NCI-H2196 treated with DMSO at 0.1 percent for 48 hours (cell line): ENCODE results near the gene ASIC3.
"Not testable (repeated sequence)": the region's sequence is repeated elsewhere in the genome, so short reads cannot be mapped to it uniquely, and the experiment has no call there.

Experiments
- DNase-seq: peaks from one replicate; lab custom pipeline; 2025; ENCODE audit not compliant: unreplicated experiment; lab: John Stamatoyannopoulos, UW

Gene ASIC3

GRCh38 chr7:151032936-151033863 lies 15.1 kb upstream of the ASIC3 start:
- no peak for DNase-seq

GRCh38 chr7:151033864-151034249 lies 14.5 kb upstream of the ASIC3 start:
- no peak for DNase-seq

- no peak for DNase-seq
These were observed 13.9 kb upstream of the ASIC3 start for GRCh38 chr7:151034312-151035025.

GRCh38 chr7:151035026-151035717 lies 13.2 kb upstream of the ASIC3 start:
- DNase-seq = no peak

DNA sequence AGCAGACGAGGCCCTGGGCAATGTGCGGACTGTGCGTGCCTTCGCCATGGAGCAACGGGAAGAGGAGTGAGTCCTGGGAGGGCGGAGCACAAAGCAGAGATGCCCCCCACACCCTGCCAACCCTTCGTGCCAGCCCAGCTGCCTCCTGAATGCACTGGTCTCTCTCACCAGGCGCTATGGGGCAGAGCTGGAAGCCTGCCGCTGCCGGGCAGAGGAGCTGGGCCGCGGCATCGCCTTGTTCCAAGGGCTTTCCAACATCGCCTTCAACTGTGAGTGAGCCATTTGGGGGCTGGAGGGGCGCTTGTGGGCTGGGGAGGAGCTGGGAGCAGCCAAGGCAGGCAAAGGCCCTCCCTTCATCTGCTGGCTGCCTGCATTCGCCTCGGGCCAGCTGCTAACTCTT lies 12.4 kb upstream of the ASIC3 start:
- DNase-seq = no peak

DNA sequence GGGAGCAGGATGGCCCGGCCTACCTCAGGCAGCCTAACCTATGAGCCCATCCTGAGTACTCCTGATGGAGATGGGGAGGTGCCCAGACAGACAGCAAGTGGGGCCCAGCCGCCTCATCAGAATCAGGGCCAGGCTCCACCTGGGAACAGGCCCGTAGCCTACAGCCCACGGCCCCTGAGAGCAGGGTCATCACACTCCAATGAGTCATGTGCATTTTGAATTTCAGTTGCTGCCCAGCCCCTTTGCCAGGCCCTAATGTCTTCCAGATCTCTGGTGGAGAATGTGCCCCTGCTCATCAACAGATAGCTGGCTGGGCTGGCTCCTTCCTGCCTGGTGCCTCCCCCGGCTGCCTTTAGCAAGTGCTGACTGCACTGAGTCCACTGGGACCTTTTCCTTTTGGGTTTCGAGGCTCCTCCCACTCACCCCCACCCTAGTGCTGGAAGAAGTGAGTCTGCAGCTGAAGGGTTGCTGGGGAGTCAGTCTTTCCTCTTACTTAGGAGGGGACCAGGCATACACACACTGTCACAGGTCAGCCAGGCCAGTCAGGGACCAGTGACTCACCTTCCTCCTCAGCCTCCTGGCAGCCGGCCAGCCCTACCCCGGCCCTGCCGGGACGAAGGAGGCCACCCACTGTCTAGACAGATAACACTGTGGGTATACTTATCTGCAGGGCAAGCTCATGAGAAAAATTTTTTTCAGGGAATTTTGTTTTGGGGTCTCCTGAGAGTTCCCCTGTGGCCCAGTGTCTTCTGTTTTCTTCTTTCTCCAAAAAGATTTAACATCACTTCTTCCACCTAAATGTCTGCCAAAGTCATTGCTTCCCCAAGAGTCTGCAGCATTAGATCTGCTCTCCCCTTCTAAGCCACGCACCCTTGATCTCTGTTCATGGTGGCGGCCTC lies 9.1 kb upstream of the ASIC3 start:
- peak; percentile 15 for DNase-seq

- DNase-seq = no peak
These were observed 8.3 kb upstream of the ASIC3 start for GRCh38 chr7:151039850-151040548.

DNA sequence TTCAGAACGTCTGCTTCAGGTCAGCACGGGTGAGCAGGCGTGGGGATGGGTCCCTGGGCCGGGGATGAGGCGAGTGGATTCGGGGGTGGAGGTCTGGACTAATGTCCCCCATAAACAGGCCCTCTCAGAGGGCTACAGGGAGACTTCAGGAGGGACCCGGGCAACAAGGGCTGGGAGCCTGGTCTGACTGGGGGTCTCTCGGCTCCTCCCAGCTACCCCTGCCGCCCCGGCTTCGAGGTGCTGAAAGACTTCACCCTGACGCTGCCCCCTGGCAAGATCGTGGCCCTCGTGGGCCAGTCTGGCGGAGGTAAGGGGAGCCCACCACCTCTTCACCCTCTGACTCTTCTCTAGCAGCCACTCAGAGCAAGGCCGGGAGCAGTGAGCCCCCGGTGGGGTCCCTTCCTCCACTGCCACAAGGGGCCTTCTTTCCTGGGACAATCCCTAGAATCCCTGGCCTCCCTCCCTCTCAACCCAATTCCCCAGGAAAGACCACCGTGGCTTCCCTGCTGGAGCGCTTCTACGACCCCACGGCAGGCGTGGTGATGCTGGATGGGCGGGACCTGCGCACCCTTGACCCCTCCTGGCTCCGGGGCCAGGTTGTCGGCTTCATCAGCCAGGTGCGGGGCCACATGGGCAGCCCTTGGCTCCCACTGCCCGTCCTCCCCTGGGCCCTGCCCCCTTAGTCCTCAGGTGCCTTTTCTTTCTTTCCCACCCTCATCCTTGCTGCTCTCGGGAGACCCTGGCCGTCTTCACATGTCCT lies 7.5 kb upstream of the ASIC3 start:
- DNase-seq = no peak

DNA sequence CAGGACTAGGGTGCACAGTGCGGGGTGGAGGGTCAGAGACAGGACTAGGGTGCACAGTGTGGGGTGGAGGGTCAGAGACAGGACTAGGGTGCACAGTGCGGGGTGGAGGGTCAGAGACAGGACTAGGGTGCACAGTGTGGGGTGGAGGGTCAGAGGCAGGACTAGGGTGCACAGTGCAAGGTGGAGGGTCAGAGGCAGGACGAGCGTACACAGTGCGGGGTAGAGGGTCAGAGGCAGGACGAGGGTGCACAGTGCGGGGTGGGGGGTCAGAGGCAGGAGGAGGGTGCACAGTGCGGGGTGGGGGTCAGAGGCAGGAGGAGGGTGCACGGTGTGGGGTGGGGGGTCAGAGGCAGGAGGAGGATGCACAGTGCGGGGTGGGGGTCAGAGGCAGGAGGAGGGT lies 4.9 kb upstream of the ASIC3 start:
- DNase-seq = not testable (repeated sequence)

GRCh38 chr7:151043959-151044358 lies 4.4 kb upstream of the ASIC3 start:
- no peak for DNase-seq

GRCh38 chr7:151045262-151045661 lies 3.1 kb upstream of the ASIC3 start:
- DNase-seq = no peak

- DNase-seq = no peak
These were observed 2.4 kb upstream of the ASIC3 start for GRCh38 chr7:151045967-151046366.

DNA sequence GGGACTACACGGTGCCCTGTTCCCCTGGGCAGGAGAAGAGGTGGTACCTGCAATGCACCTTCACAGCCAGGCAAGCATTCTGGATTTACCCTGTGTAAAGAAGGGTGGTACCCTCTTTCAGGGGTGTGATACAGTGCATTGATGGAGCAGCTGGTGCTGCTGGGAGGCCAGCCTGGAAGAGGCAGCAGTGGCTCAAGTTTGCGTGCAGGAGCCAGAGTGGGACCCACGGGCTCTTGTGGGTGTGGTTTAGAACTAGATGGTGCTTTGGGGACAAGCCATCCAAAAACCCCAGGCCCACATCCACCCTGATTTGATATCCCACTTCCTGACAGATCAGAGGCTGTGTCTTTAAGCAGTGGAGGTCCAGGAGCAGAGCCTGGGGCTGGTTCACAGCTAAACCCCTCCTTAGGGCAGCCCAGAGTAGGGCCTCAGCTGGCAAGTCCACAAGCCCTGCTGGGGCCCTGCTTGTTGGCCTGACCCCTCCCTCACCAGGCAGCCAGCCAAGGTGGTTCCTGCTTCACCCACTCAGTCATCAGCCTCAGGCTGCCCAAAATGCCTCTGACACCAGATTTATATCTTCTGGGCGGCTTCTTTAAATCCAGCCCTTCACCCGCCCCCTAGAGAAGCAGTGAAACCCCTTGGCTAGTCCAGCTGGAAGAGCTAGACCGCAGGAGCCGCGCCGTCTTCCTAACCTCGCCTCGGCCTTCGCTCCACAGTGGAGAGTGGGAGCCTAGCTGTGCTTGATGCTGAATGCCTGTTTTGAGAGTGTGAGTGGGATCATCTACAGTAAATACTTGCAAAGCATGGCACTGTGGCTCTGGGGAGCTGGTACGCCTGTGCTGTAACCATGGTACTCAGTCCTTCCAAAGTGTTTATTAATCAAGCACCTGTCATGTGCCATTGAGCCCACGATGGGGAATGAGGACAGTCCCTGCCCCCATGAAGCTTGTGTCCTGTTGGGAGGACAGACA lies 1.4 kb upstream of the ASIC3 start:
- no peak for DNase-seq

DNA sequence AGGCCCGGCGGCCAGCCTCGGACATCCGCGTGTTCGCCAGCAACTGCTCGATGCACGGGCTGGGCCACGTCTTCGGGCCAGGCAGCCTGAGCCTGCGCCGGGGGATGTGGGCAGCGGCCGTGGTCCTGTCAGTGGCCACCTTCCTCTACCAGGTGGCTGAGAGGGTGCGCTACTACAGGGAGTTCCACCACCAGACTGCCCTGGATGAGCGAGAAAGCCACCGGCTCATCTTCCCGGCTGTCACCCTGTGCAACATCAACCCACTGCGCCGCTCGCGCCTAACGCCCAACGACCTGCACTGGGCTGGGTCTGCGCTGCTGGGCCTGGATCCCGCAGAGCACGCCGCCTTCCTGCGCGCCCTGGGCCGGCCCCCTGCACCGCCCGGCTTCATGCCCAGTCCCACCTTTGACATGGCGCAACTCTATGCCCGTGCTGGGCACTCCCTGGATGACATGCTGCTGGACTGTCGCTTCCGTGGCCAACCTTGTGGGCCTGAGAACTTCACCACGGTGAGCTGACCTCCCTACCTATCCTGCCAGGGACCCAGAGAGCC lies 656 bp downstream of the ASIC3 start:
- no peak for DNase-seq

GRCh38 chr7:151051108-151051507 lies 2.8 kb downstream of the ASIC3 start:
- DNase-seq = no peak

DNA sequence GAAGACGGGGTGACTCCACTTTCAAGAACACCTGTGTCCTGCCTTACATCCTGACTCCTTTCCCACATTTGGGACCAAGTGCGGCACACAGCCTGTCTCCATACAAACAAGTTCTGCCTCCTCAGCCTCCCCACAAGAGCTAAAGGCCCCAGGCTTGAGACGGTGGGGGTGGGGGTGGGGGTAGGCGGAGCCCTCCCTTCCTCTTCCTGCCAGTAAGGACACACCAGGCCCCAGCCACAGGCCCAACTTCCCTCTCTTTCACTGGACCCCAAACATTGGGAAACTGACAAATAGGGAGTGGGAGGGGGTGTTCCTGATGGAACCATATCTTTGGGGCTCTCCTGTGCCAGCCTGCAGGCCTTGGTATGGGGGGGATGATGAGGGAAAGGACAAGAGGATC lies 4.8 kb downstream of the ASIC3 start:
- DNase-seq = no peak

DNA sequence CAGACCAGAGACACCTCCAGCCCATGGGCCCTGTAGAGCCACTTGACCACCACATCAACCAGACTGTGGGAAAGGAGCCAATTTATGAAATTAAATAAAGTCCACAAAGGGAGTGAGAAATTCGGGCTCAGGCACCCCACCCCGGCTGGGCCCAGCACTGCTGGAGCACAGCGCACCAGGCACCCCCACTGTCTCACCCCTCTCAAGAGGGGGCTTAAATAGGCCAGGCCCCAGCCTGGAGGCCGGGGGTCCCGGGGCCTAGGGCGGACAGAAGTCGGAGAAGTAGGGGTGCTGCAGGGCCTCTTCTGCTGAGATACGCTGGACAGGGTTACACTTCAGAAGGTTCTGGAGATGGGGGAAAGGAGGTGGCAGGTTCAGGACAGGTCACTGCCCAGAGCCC lies 5.4 kb downstream of the ASIC3 start:
- no peak for DNase-seq

- DNase-seq = no peak
These were observed 7.9 kb downstream of the ASIC3 start for GRCh38 chr7:151056283-151056665.
